GM23338 (cell line): Measurements from ENCODE around the gene SRGAP3. TPM values are rescaled to one million over a fixed set of nuclear protein-coding genes. Genes with fewer than 3 reads are reported as not detected.

Experiments used
- ATAC-seq: fragments of 200-7000 bp; cut with Tn5 transposase; 3 replicates; pipeline ENCODE4 v1.9.1; 2020
- DNase-seq: peaks from one replicate; pipeline ENCODE4 v3.0.0-alpha.2; 2015; ENCODE audit warnings: low spot score
- H2AFZ ChIP-seq: fragments of 200-600 bp; sonication (generic); 2 replicates; pipeline ENCODE4 v1.8.0; 2016; ENCODE audit warnings: antibody characterized with exemption, mild to moderate bottlenecking, moderate library complexity
- H3F3A ChIP-seq: fragments of 200-600 bp; sonication (generic); replicated peaks from 2 replicates; pipeline ENCODE4 v1.8.0; 2017; ENCODE audit warnings: antibody characterized with exemption, mixed run types, low read depth
- H3K27ac ChIP-seq: fragments of 200-600 bp; sonication (generic); 2 replicates; pipeline ENCODE4 v1.6.1; 2016; ENCODE audit warnings: low read depth
- H3K27me3 ChIP-seq: fragments of 200-600 bp; sonication (generic); 2 replicates; pipeline ENCODE4 v1.8.0; 2016; ENCODE audit warnings: mild to moderate bottlenecking, mixed run types, moderate library complexity; ENCODE audit not compliant: insufficient read depth
- H3K36me3 ChIP-seq: fragments of 200-600 bp; sonication (generic); 2 replicates; pipeline ENCODE4 v1.8.0; 2016; ENCODE audit warnings: mild to moderate bottlenecking; ENCODE audit not compliant: insufficient read depth
- H3K4me1 ChIP-seq: fragments of 200-600 bp; sonication (generic); 2 replicates; pipeline ENCODE4 v1.8.0; 2016; ENCODE audit warnings: mild to moderate bottlenecking, moderate library complexity; ENCODE audit not compliant: insufficient read depth
- H3K4me2 ChIP-seq: fragments of 200-600 bp; sonication (generic); 2 replicates; pipeline ENCODE4 v1.7.1; 2017; ENCODE audit warnings: mixed run types
- H3K4me3 ChIP-seq: fragments of 200-600 bp; sonication (generic); 2 replicates; pipeline ENCODE4 v1.6.1; 2016; ENCODE audit warnings: mixed run types
- H3K79me2 ChIP-seq: fragments of 200-600 bp; sonication (generic); replicated peaks from 2 replicates; pipeline ENCODE4 v1.8.0; 2017; ENCODE audit warnings: mild to moderate bottlenecking; ENCODE audit not compliant: insufficient read depth
- H3K9me2 ChIP-seq: fragments of 200-600 bp; sonication (generic); 2 replicates; pipeline ENCODE4 v1.8.0; 2017; ENCODE audit not compliant: insufficient read depth
- H4K20me1 ChIP-seq: fragments of 200-600 bp; sonication (generic); replicated peaks from 2 replicates; pipeline ENCODE4 v1.8.0; 2017; ENCODE audit warnings: mild to moderate bottlenecking; ENCODE audit not compliant: insufficient read depth
- H3K27ac Mint-ChIP-seq: 2 replicates; pipeline ENCODE4 v1.8.0; 2020; ENCODE audit warnings: inconsistent platforms, mild to moderate bottlenecking, moderate library complexity, mixed read lengths
- H3K27me3 Mint-ChIP-seq: 3 replicates; pipeline ENCODE4 v1.8.0; 2022; ENCODE audit warnings: low read depth, mild to moderate bottlenecking, moderate library complexity, mixed read lengths, inconsistent platforms; ENCODE audit not compliant: insufficient read depth, poor library complexity
- H3K36me3 Mint-ChIP-seq: 3 replicates; pipeline ENCODE4 v1.8.0; 2021; ENCODE audit warnings: low read depth, mild to moderate bottlenecking, inconsistent platforms, moderate library complexity, mixed read lengths
- H3K4me1 Mint-ChIP-seq: 3 replicates; pipeline ENCODE4 v1.8.0; 2020; ENCODE audit warnings: mild to moderate bottlenecking, inconsistent platforms, mixed read lengths
- H3K4me3 Mint-ChIP-seq: 3 replicates; pipeline ENCODE4 v1.8.0; 2021; ENCODE audit warnings: moderate library complexity, mild to moderate bottlenecking, inconsistent platforms, mixed read lengths
- H3K9me3 Mint-ChIP-seq: 3 replicates; pipeline ENCODE4 v1.8.0; 2020; ENCODE audit warnings: moderate library complexity, mild to moderate bottlenecking, inconsistent platforms, mixed read lengths
- CREB1 ChIP-seq: fragments of 250-450 bp; sonication (Bioruptor Pico); IDR thresholded peaks from 2 replicates; pipeline ENCODE4 v1.5.0; 2020; ENCODE audit warnings: low read depth, mild to moderate bottlenecking, moderate library complexity
- ETS1 ChIP-seq: IDR thresholded peaks from 2 replicates; pipeline ENCODE4 v1.6.1; 2016; ENCODE audit warnings: antibody characterized with exemption
- EZH2phosphoT487 ChIP-seq: fragments of 200-600 bp; sonication (generic); IDR thresholded peaks from one replicate; pipeline ENCODE4 v1.8.1; 2018; ENCODE audit warnings: antibody characterized with exemption; ENCODE audit not compliant: unreplicated experiment
- JUNB ChIP-seq: IDR thresholded peaks from one replicate; pipeline ENCODE4 v1.6.1; 2016; ENCODE audit warnings: antibody characterized with exemption; ENCODE audit not compliant: unreplicated experiment
- NANOG ChIP-seq: IDR thresholded peaks from 2 replicates; pipeline ENCODE4 v1.6.1; 2016; ENCODE audit warnings: antibody characterized with exemption, borderline replicate concordance
- REST ChIP-seq: IDR thresholded peaks from one replicate; pipeline ENCODE4 v1.6.1; 2018; ENCODE audit warnings: antibody characterized with exemption; ENCODE audit not compliant: unreplicated experiment
- STAT1 ChIP-seq: IDR thresholded peaks from one replicate; pipeline ENCODE4 v1.6.1; 2016; ENCODE audit warnings: antibody characterized with exemption; ENCODE audit not compliant: unreplicated experiment
- ZNF114 ChIP-seq: fragments of 250-450 bp; sonication (Bioruptor Pico); IDR thresholded peaks from 2 replicates; pipeline ENCODE4 v1.5.0; 2020; ENCODE audit warnings: mild to moderate bottlenecking, moderate library complexity
- ZNF331 ChIP-seq: fragments of 250-450 bp; sonication (Bioruptor Pico); IDR thresholded peaks from 2 replicates; pipeline ENCODE4 v1.5.0; 2020; ENCODE audit warnings: low read depth, mild to moderate bottlenecking, moderate library complexity
- polyA plus RNA-seq: library from polyadenylated mRNA; unstranded; fragments of >200 nt; fragmentation: Nextera tagmentation; extraction: Ambion mirVana; gene quantifications from 2 replicates; pipeline ENCODE4 v1.2.1, GENCODE V29; 2016
- total RNA-seq: library from RNA; depleted of rRNA; stranded (reverse); fragments of >200 nt; shearing (Covaris generic); gene quantifications from 2 replicates; pipeline ENCODE4 v1.2.3, GENCODE V29; 2014
- TF ChIP-seq, protein P1 (sequence below): fragments of 250-450 bp; sonication (Bioruptor Pico); IDR thresholded peaks from 2 replicates; pipeline ENCODE4 v1.5.0; 2020; ENCODE audit warnings: mild to moderate bottlenecking, moderate library complexity

The SRGAP3 gene
- total and polyA plus RNA-seq, 2 experiments from 2014 or later, result 6.4 to 9.4 TPM

- TF ChIP-seq EZH2phosphoT487 (no peak), REST (no peak), JUNB (no peak), ZNF331 (CRISPR knock-in tag) (no peak), ETS1 (no peak), CREB1 (CRISPR knock-in tag) (no peak)
Observed at GRCh38 chr3:8967553-8967952, 281.9 kb downstream of the SRGAP3 start (continued).

GRCh38 chr3:8966820-8967348 is 282.6 kb downstream of the SRGAP3 start:
- Histone ChIP-seq H3K27me3 (no peaks in the 10 kb centered on the region), H3K4me1 (peaks cover 13% of the 10 kb centered on the region), H3K27ac (no peak overlapping the region), H4K20me1 (0 out of 2 replicates have a peak, but pooled peaks cover 6% of the 10 kb centered on the region), H3F3A (no peaks in the 10 kb centered on the region), H3K4me3 (no peak overlapping the region), H3K4me2 (no peak overlapping the region), H2AFZ (no peak overlapping the region), H3K9me2 (no peaks in the 10 kb centered on the region), H3K79me2 (peaks cover 12% of the 10 kb centered on the region), H3K36me3 (no peaks in the 10 kb centered on the region)
- H3K27me3 Mint-ChIP-seq, result peaks cover 13% of the 10 kb centered on the region
- no peak for DNase-seq
- no peak overlapping the region for H3K27ac Mint-ChIP-seq
- H3K4me1 Mint-ChIP-seq, result peaks cover 27% of the 10 kb centered on the region
- H3K9me3 Mint-ChIP-seq, result no peaks in the 10 kb centered on the region
- no peaks in the 10 kb centered on the region for H3K36me3 Mint-ChIP-seq
- no peak for ATAC-seq
- no peak overlapping the region for H3K4me3 Mint-ChIP-seq
- TF ChIP-seq, protein P1, sequence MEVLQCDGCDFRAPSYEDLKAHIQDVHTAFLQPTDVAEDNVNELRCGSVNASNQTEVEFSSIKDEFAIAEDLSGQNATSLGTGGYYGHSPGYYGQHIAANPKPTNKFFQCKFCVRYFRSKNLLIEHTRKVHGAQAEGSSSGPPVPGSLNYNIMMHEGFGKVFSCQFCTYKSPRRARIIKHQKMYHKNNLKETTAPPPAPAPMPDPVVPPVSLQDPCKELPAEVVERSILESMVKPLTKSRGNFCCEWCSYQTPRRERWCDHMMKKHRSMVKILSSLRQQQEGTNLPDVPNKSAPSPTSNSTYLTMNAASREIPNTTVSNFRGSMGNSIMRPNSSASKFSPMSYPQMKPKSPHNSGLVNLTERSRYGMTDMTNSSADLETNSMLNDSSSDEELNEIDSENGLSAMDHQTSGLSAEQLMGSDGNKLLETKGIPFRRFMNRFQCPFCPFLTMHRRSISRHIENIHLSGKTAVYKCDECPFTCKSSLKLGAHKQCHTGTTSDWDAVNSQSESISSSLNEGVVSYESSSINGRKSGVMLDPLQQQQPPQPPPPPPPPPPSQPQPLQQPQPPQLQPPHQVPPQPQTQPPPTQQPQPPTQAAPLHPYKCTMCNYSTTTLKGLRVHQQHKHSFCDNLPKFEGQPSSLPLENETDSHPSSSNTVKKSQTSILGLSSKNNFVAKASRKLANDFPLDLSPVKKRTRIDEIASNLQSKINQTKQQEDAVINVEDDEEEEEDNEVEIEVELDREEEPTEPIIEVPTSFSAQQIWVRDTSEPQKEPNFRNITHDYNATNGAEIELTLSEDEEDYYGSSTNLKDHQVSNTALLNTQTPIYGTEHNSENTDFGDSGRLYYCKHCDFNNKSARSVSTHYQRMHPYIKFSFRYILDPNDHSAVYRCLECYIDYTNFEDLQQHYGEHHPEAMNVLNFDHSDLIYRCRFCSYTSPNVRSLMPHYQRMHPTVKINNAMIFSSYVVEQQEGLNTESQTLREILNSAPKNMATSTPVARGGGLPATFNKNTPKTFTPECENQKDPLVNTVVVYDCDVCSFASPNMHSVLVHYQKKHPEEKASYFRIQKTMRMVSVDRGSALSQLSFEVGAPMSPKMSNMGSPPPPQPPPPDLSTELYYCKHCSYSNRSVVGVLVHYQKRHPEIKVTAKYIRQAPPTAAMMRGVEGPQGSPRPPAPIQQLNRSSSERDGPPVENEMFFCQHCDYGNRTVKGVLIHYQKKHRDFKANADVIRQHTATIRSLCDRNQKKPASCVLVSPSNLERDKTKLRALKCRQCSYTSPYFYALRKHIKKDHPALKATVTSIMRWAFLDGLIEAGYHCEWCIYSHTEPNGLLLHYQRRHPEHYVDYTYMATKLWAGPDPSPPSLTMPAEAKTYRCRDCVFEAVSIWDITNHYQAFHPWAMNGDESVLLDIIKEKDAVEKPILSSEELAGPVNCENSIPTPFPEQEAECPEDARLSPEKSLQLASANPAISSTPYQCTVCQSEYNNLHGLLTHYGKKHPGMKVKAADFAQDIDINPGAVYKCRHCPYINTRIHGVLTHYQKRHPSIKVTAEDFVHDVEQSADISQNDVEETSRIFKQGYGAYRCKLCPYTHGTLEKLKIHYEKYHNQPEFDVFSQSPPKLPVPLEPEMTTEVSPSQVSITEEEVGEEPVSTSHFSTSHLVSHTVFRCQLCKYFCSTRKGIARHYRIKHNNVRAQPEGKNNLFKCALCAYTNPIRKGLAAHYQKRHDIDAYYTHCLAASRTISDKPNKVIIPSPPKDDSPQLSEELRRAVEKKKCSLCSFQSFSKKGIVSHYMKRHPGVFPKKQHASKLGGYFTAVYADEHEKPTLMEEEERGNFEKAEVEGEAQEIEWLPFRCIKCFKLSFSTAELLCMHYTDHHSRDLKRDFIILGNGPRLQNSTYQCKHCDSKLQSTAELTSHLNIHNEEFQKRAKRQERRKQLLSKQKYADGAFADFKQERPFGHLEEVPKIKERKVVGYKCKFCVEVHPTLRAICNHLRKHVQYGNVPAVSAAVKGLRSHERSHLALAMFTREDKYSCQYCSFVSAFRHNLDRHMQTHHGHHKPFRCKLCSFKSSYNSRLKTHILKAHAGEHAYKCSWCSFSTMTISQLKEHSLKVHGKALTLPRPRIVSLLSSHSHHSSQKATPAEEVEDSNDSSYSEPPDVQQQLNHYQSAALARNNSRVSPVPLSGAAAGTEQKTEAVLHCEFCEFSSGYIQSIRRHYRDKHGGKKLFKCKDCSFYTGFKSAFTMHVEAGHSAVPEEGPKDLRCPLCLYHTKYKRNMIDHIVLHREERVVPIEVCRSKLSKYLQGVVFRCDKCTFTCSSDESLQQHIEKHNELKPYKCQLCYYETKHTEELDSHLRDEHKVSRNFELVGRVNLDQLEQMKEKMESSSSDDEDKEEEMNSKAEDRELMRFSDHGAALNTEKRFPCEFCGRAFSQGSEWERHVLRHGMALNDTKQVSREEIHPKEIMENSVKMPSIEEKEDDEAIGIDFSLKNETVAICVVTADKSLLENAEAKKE (CRISPR knock-in tag), result no peak
- TF ChIP-seq JUNB (no peak), NANOG (no peak), CREB1 (CRISPR knock-in tag) (no peak), ZNF114 (CRISPR knock-in tag) (no peak), REST (no peak), ZNF331 (CRISPR knock-in tag) (no peak), STAT1 (no peak)
